GM21528 (cell line): Measurements from ENCODE around the gene KMT5B.

Experiments
- ATAC-seq: cut with Tn5 transposase; IDR thresholded peaks from one replicate; pipeline ENCODE4 v1.9.1; 2021; ENCODE audit warnings: mild to moderate bottlenecking, moderate library complexity; ENCODE audit not compliant: unreplicated experiment, low FRiP score

The KMT5B gene

GRCh38 chr11:68216171-68216938 lies 3.3 kb upstream of the KMT5B start:
- no peak for ATAC-seq

- ATAC-seq: no peak
Measured at GRCh38 chr11:68215524-68216170, 2.6 kb upstream of the KMT5B start.

GRCh38 chr11:68215087-68215445 lies 2.0 kb upstream of the KMT5B start:
- ATAC-seq: no peak

GRCh38 chr11:68214173-68215086 lies 1.3 kb upstream of the KMT5B start:
- ATAC-seq: no peak

- ATAC-seq: peak; percentile 50
Measured at GRCh38 chr11:68213555-68214172, 568 bp upstream of the KMT5B start.

- ATAC-seq: peak; percentile 45
Measured at GRCh38 chr11:68212421-68213134, 518 bp downstream of the KMT5B start.

- no peak for ATAC-seq
Measured at GRCh38 chr11:68211546-68211945, 1.6 kb downstream of the KMT5B start.

GRCh38 chr11:68206211-68206610 lies 6.9 kb downstream of the KMT5B start:
- no peak for ATAC-seq

- no peak for ATAC-seq
Measured at GRCh38 chr11:68204402-68204801, 8.7 kb downstream of the KMT5B start.

GRCh38 chr11:68202165-68202564 lies 10.9 kb downstream of the KMT5B start:
- no peak for ATAC-seq

GRCh38 chr11:68201492-68201891 lies 11.6 kb downstream of the KMT5B start:
- ATAC-seq: no peak

GRCh38 chr11:68200639-68201038 lies 12.5 kb downstream of the KMT5B start:
- ATAC-seq: no peak

GRCh38 chr11:68199295-68199987 lies 13.7 kb downstream of the KMT5B start:
- ATAC-seq: no peak

GRCh38 chr11:68196219-68196618 lies 16.9 kb downstream of the KMT5B start:
- no peak for ATAC-seq

GRCh38 chr11:68194675-68195294 lies 18.3 kb downstream of the KMT5B start:
- ATAC-seq: no peak

- ATAC-seq: no peak
Measured at GRCh38 chr11:68193018-68193417, 20.1 kb downstream of the KMT5B start.

GRCh38 chr11:68191661-68192579 lies 21.2 kb downstream of the KMT5B start:
- ATAC-seq: no peak

- no peak for ATAC-seq
Measured at GRCh38 chr11:68189888-68190287, 23.2 kb downstream of the KMT5B start.
